Keratinocyte (primary cell): ENCODE data around the gene TMX1. TPM values are rescaled to one million over a fixed set of nuclear protein-coding genes. Genes with fewer than 3 reads are reported as not detected.

ENCODE experiments used
- DNase-seq: peaks from one replicate; pipeline ENCODE4 v3.0.0-alpha.2; 2011; ENCODE audit warnings: low read depth, missing footprints, low spot score
- FAIRE-seq: peaks from 2 replicates; lab custom pipeline; 2011; peaks lifted over from hg19 to GRCh38; lab: Jason Lieb, UNC
- H2AFZ ChIP-seq: 2 replicates; pipeline ENCODE4 v1.6.0; 2012; ENCODE audit warnings: low read length, control low read depth, inconsistent platforms; ENCODE audit not compliant: control insufficient read depth
- H3K27ac ChIP-seq: 2 replicates; pipeline ENCODE4 v1.5.1; 2011; ENCODE audit warnings: low read length; ENCODE audit not compliant: control insufficient read depth, insufficient read depth
- H3K27me3 ChIP-seq: 3 replicates; pipeline ENCODE4 v1.6.0; 2011; ENCODE audit warnings: low read length; ENCODE audit not compliant: control insufficient read depth, insufficient read depth; ENCODE audit errors: extremely low read depth
- H3K36me3 ChIP-seq, 2 experiments: 2 replicates in 1 of 2; 3 replicates in 1 of 2; pipeline ENCODE4 v1.5.1; 2011; ENCODE audit warnings: low read length in 2 of 2, mild to moderate bottlenecking in 1 of 2; ENCODE audit not compliant: control insufficient read depth in 2 of 2, insufficient read depth in 2 of 2; ENCODE audit errors: extremely low read depth in 1 of 2
- H3K4me1 ChIP-seq: 3 replicates; pipeline ENCODE4 v1.5.1; 2011; ENCODE audit warnings: low read length; ENCODE audit not compliant: control insufficient read depth, insufficient read depth; ENCODE audit errors: extremely low read depth
- H3K4me2 ChIP-seq: 3 replicates; pipeline ENCODE4 v1.6.0; 2011; ENCODE audit warnings: low read depth, low read length; ENCODE audit not compliant: control insufficient read depth, insufficient read depth; ENCODE audit errors: extremely low read depth
- H3K4me3 ChIP-seq, 3 experiments: fragments of 200-600 bp in 1 of 3; sonication (generic) in 1 of 3; 2 replicates in 2 of 3; 3 replicates in 1 of 3; pipeline ENCODE4 v1.5.1; 2011 to 2016; ENCODE audit warnings: low read length in 3 of 3, mild to moderate bottlenecking in 3 of 3, control low read depth in 2 of 3, inconsistent platforms in 1 of 3, low read depth in 1 of 3, mixed read lengths in 1 of 3, mixed run types in 1 of 3, moderate library complexity in 1 of 3; ENCODE audit not compliant: control insufficient read depth in 2 of 3, insufficient read depth in 2 of 3; ENCODE audit errors: extremely low read depth in 1 of 3
- H3K79me2 ChIP-seq: 2 replicates; pipeline ENCODE4 v1.6.0; 2012; ENCODE audit warnings: low read length; ENCODE audit not compliant: control insufficient read depth, insufficient read depth
- H3K9ac ChIP-seq: 3 replicates; pipeline ENCODE4 v1.6.0; 2011; ENCODE audit warnings: low read length; ENCODE audit not compliant: control insufficient read depth, insufficient read depth; ENCODE audit errors: extremely low read depth
- H3K9me1 ChIP-seq: 3 replicates; pipeline ENCODE4 v1.6.0; 2011; ENCODE audit warnings: low read length; ENCODE audit not compliant: control insufficient read depth, insufficient read depth; ENCODE audit errors: extremely low read depth
- H3K9me3 ChIP-seq: 2 replicates; pipeline ENCODE4 v1.5.1; 2012; ENCODE audit warnings: low read depth, low read length; ENCODE audit not compliant: control insufficient read depth
- H4K20me1 ChIP-seq: 3 replicates; pipeline ENCODE4 v1.6.0; 2011; ENCODE audit warnings: low read length; ENCODE audit not compliant: control insufficient read depth, insufficient read depth; ENCODE audit errors: extremely low read depth
- EZH2 ChIP-seq: IDR thresholded peaks from one replicate; pipeline ENCODE4 v1.6.1; 2012; ENCODE audit warnings: inconsistent platforms, mild to moderate bottlenecking, low read length, moderate library complexity
- dilution Hi-C: fragments of 300-500 bp; cut with MboI; formaldehyde crosslinking; loops from one replicate; pipeline ENCODE4 v1.7.0; 2020; ENCODE audit warnings: low sequenced_read_pairs; ENCODE audit not compliant: extremely low pct_ligation_motif_present
- polyA plus RNA-seq, 5 experiments: library from polyadenylated mRNA; depleted of rRNA in 3 of 5; stranded (reverse) in 3 of 5; stranded (forward) in 1 of 5; unstranded in 1 of 5; fragments of >200 nt; gene quantifications; 1 replicate in 1 of 5; 2 replicates in 3 of 5; 3 replicates in 1 of 5; pipeline versions ENCODE4 v1.2.1 to v1.2.3, GENCODE V29; 2011 to 2012; ENCODE audit warnings: missing spikeins in 2 of 5, low read depth in 1 of 5, low replicate concordance in 1 of 5
- TF ChIP-seq, protein P1 (sequence below), 3 experiments: IDR thresholded peaks in 1 of 3; conservative IDR thresholded peaks in 1 of 3; optimal IDR thresholded peaks in 1 of 3; 2 replicates in 2 of 3; 3 replicates in 1 of 3; pipeline versions ENCODE3 to v1.5.1; 2011; ENCODE audit warnings: low read length in 3 of 3, mild to moderate bottlenecking in 3 of 3, moderate library complexity in 2 of 3, control low read depth in 1 of 3, inconsistent platforms in 1 of 3; ENCODE audit not compliant: insufficient read depth in 2 of 3; ENCODE audit errors: extremely low read depth in 1 of 3

TMX1 gene
- polyA plus RNA-seq, 1 donor (not counting 4 experiments of a cell fraction or from before 2014, with no cell fraction given), result 36.0 TPM

DNA sequence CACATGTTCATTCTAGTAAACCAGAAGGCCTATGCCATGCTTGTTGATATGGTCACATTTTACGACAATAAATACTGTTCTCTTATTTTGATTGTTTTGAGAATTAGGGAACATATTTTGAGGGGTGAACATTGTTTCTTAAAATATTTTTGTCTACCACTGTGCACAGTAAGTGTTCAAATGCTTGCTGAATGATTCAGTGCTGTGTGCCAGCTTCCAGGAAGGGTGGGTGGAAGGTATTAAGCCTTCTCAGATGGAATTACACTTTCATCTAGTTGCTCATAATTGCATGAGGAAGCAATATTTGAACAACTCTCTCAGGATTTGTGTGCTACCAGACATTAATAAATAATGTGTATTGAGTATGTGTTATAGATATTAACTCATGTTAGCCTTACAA is 15.5 kb upstream of the TMX1 start:
- H3K9ac ChIP-seq, result no peak overlapping the region
- H3K79me2 ChIP-seq, result no peaks in the 10 kb centered on the region
- H3K9me1 ChIP-seq, result no peaks in the 10 kb centered on the region
- no peak overlapping the region for H2AFZ ChIP-seq
- H4K20me1 ChIP-seq, result no peaks in the 10 kb centered on the region
- no peak overlapping the region for H3K4me3 ChIP-seq
- no peak for DNase-seq
- H3K4me1 ChIP-seq, result no peaks in the 10 kb centered on the region
- dilution Hi-C loops, result no loop called here
- H3K27ac ChIP-seq, result no peak overlapping the region
- no peaks in the 10 kb centered on the region for H3K27me3 ChIP-seq
- H3K9me3 ChIP-seq, result no peaks in the 10 kb centered on the region
- no peaks in the 10 kb centered on the region for H3K36me3 ChIP-seq
- no peak for FAIRE-seq
- no peak overlapping the region for H3K4me2 ChIP-seq
- TF ChIP-seq EZH2, result no peak
- TF ChIP-seq, protein P1, sequence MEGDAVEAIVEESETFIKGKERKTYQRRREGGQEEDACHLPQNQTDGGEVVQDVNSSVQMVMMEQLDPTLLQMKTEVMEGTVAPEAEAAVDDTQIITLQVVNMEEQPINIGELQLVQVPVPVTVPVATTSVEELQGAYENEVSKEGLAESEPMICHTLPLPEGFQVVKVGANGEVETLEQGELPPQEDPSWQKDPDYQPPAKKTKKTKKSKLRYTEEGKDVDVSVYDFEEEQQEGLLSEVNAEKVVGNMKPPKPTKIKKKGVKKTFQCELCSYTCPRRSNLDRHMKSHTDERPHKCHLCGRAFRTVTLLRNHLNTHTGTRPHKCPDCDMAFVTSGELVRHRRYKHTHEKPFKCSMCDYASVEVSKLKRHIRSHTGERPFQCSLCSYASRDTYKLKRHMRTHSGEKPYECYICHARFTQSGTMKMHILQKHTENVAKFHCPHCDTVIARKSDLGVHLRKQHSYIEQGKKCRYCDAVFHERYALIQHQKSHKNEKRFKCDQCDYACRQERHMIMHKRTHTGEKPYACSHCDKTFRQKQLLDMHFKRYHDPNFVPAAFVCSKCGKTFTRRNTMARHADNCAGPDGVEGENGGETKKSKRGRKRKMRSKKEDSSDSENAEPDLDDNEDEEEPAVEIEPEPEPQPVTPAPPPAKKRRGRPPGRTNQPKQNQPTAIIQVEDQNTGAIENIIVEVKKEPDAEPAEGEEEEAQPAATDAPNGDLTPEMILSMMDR (optimal IDR thresholded peaks at IDR 0.05 in 1 of 3, IDR thresholded peaks at IDR 0.05 in 1 of 3, conservative IDR thresholded peaks at IDR 0.05 in 1 of 3; ENCODE audit: extremely low read depth in 1 of 3, insufficient read depth in 2 of 3, low read length in 3 of 3), result no peak

DNA sequence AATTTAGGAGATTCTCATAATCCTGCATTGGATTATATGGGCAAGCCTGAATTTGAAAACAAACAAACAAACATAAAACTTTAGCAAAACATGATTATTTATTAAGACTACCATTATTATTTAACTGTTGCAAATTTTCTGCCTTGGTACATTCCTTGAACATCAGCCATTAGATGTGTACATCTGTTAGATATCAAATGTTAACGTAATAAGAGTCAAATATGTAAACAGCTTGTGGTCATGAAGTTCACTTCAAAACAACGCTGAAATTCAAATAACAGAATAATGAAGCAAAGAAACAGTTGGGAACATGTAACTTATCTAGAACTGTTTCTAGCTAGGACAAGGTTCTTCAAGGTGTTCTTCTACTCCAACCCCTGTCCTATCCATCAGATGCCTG is 14.3 kb upstream of the TMX1 start:
- no peaks in the 10 kb centered on the region for H3K27me3 ChIP-seq
- H3K4me1 ChIP-seq, result no peaks in the 10 kb centered on the region
- H3K4me2 ChIP-seq, result no peak overlapping the region
- H3K36me3 ChIP-seq, result no peaks in the 10 kb centered on the region
- H4K20me1 ChIP-seq, result no peaks in the 10 kb centered on the region
- TF ChIP-seq, protein P1 (optimal IDR thresholded peaks at IDR 0.05 in 1 of 3, IDR thresholded peaks at IDR 0.05 in 1 of 3, conservative IDR thresholded peaks at IDR 0.05 in 1 of 3; ENCODE audit: extremely low read depth in 1 of 3, insufficient read depth in 2 of 3, low read length in 3 of 3), result no peak
- TF ChIP-seq EZH2, result no peak
- no peak for FAIRE-seq
- dilution Hi-C loops, result no loop called here
- no peak for DNase-seq
- no peak overlapping the region for H3K9ac ChIP-seq
- H3K9me3 ChIP-seq, result no peaks in the 10 kb centered on the region
- H2AFZ ChIP-seq, result no peak overlapping the region
- no peak overlapping the region for H3K27ac ChIP-seq
- no peaks in the 10 kb centered on the region for H3K9me1 ChIP-seq
- no peak overlapping the region for H3K4me3 ChIP-seq
- H3K79me2 ChIP-seq, result no peaks in the 10 kb centered on the region
